ENCODE data around the gene FRMD8.

GRCh38 chr11:65402790-65403189 lies 16.4 kb downstream of the FRMD8 start:
- TF ChIP-seq POLR2A (IDR thresholded peaks at IDR 0.05; ENCODE audit: low read length) (no peak), GATA1 (IDR thresholded peaks at IDR 0.05; ENCODE audit: low read depth, low read length) (no peak)

Data from erythroblast (primary cell).